K562 (cell line): ENCODE results near the gene OSBPL10. TPM values are rescaled to one million over a fixed set of nuclear protein-coding genes. Genes with fewer than 3 reads are reported as not detected.
A peak's percentile ranks its signal among the peaks of the same experiment; 100 is the strongest.

Experiments
- ATAC-seq: fragments of 200-7000 bp; cut with Tn5 transposase; 3 replicates; pipeline ENCODE4 v1.9.1; 2020; ENCODE audit warnings: moderate library complexity
- BruUV-seq: library from RNA; stranded (reverse); fragments of 400-500 nt; replicated peaks from 2 replicates; lab custom pipeline; 2021; lab: Mats Ljungman, UMichigan
- CTCF ChIA-PET: fragments of 300-600 bp; formaldehyde crosslinking; extraction: SDS; loops from one replicate; lab custom pipeline; 2021; ENCODE audit warnings: low intra/inter-chr PET ratio; lab: Yijun Ruan, JAX
- POLR2A ChIA-PET: fragments of 300-600, 350-650 bp; sonication (Branson Sonifier 250); formaldehyde crosslinking; extraction: SDS; loops from one replicate; lab custom pipeline; 2021; ENCODE audit warnings: antibody characterized with exemption, inconsistent platforms; lab: Yijun Ruan, JAX
- DNase-seq, 4 experiments: peaks; one replicate each; pipeline versions ENCODE4 v3.0.0 to v3.0.0-alpha.2; 2011 to 2018; ENCODE audit warnings: low spot score in 3 of 4, mixed read lengths in 3 of 4; ENCODE audit errors: extremely low read depth in 1 of 4
- FAIRE-seq: peaks from 2 replicates; lab custom pipeline; 2011; peaks lifted over from hg19 to GRCh38; lab: Jason Lieb, UNC
- H2AFZ ChIP-seq: 2 replicates; pipeline ENCODE4 v1.6.0; 2011; ENCODE audit warnings: low read depth, low read length, control low read depth, inconsistent platforms
- H3K27ac ChIP-seq: fragments of 200-600 bp; 3 replicates; pipeline ENCODE4 v1.8.0; 2011; ENCODE audit warnings: low read depth, mild to moderate bottlenecking, control low read depth, inconsistent platforms, low read length, moderate library complexity, mixed read lengths; ENCODE audit errors: extremely low read depth
- H3K27me3 ChIP-seq, 2 experiments: fragments of 300-600 bp in 1 of 2; 2 replicates in 1 of 2; 3 replicates in 1 of 2; pipeline versions ENCODE4 v1.6.0 to v1.8.0; 2011; ENCODE audit warnings: inconsistent platforms in 2 of 2, low read length in 2 of 2, mild to moderate bottlenecking in 1 of 2, mixed read lengths in 1 of 2, moderate library complexity in 1 of 2; ENCODE audit not compliant: control insufficient read depth in 2 of 2, insufficient read depth in 2 of 2
- H3K36me3 ChIP-seq: fragments of 300-600 bp; 3 replicates; pipeline ENCODE4 v1.8.0; 2011; ENCODE audit warnings: mild to moderate bottlenecking, low read length, inconsistent platforms; ENCODE audit not compliant: control insufficient read depth, insufficient read depth
- H3K4me1 ChIP-seq, 2 experiments: fragments of 200-600 bp in 1 of 2; replicated peaks in 1 of 2; 2 replicates in 1 of 2; 3 replicates in 1 of 2; pipeline versions ENCODE4 v1.5.1 to v1.8.0; 2011; ENCODE audit warnings: inconsistent platforms in 2 of 2, low read length in 2 of 2, mild to moderate bottlenecking in 1 of 2, mixed read lengths in 1 of 2, moderate library complexity in 1 of 2; ENCODE audit not compliant: control insufficient read depth in 2 of 2, insufficient read depth in 2 of 2
- H3K4me2 ChIP-seq: 2 replicates; pipeline ENCODE4 v1.6.1; 2011; ENCODE audit warnings: low read length, control low read depth, inconsistent platforms, mixed read lengths; ENCODE audit not compliant: insufficient read depth
- H3K4me3 ChIP-seq: fragments of 200-600 bp; sonication (generic), shearing (Covaris generic); 2 replicates; pipeline ENCODE4 v1.5.1; 2016; ENCODE audit warnings: control low read depth, inconsistent platforms
- H3K79me2 ChIP-seq: fragments of 200-600 bp; 3 replicates; pipeline ENCODE4 v1.8.0; 2011; ENCODE audit warnings: low read length, inconsistent platforms; ENCODE audit not compliant: control insufficient read depth, insufficient read depth
- H3K9ac ChIP-seq, 2 experiments: 2 replicates each; pipeline versions ENCODE4 v1.6.0 to v1.6.1; 2011; ENCODE audit warnings: low read depth in 2 of 2, low read length in 2 of 2, control low read depth in 1 of 2, inconsistent platforms in 1 of 2, mild to moderate bottlenecking in 1 of 2, mixed read lengths in 1 of 2; ENCODE audit not compliant: insufficient read depth in 1 of 2
- H3K9me1 ChIP-seq: one replicate; pipeline ENCODE4 v1.6.0; 2011; ENCODE audit warnings: inconsistent platforms, mild to moderate bottlenecking, low read length, moderate library complexity; ENCODE audit not compliant: control insufficient read depth, insufficient read depth
- H3K9me3 ChIP-seq: replicated peaks from 2 replicates; pipeline ENCODE4 v1.5.1; 2011; ENCODE audit warnings: low read depth, low read length, inconsistent platforms; ENCODE audit not compliant: control insufficient read depth, insufficient read depth
- H4K20me1 ChIP-seq: replicated peaks from 2 replicates; pipeline ENCODE4 v1.6.1; 2011; ENCODE audit warnings: low read length, inconsistent platforms, mixed read lengths; ENCODE audit not compliant: control insufficient read depth, insufficient read depth
- HDAC6 ChIP-seq: IDR thresholded peaks from 2 replicates; pipeline ENCODE4 v1.6.1; 2012; ENCODE audit warnings: low read depth, mild to moderate bottlenecking, control low read depth, inconsistent platforms, low read length, moderate library complexity
- MYNN ChIP-seq, 2 experiments: sonication (generic); formaldehyde crosslinking in 1 of 2; IDR thresholded peaks; 2 replicates each; pipeline versions ENCODE4 v1.5.0 to v1.6.1; 2016 to 2020; ENCODE audit warnings: antibody characterized with exemption in 1 of 2, missing genetic modification reagents in 1 of 2
- RBM39 ChIP-seq: fragments of 200-400 bp; formaldehyde crosslinking; optimal IDR thresholded peaks from 2 replicates; pipeline ENCODE3; 2018; ENCODE audit warnings: low read depth, low read length
- RFX7 ChIP-seq: fragments of 250-450 bp; sonication (Bioruptor Pico); IDR thresholded peaks from 2 replicates; pipeline ENCODE4 v1.5.1; 2021; ENCODE audit warnings: mild to moderate bottlenecking
- XRCC5 ChIP-seq: fragments of 200-400 bp; formaldehyde crosslinking; IDR thresholded peaks from 2 replicates; pipeline ENCODE4 v1.6.1; 2017; ENCODE audit warnings: low read depth, mild to moderate bottlenecking, low read length
- ZNF347 ChIP-seq: fragments of 450-650 bp; formaldehyde crosslinking; IDR thresholded peaks from 2 replicates; pipeline ENCODE4 v1.4.0; 2020; ENCODE audit warnings: low read depth, mild to moderate bottlenecking, moderate library complexity
- WGBS: fragments of 100-300 bp; shearing (Covaris generic); methylation state at CpG from one replicate; pipeline ENCODE4 v1.1.6; 2016; ENCODE audit warnings: low coverage, mixed read lengths; ENCODE audit not compliant: insufficient coverage; ENCODE audit errors: missing lambda C conversion rate; 5-methylcytosine and 5-hydroxymethylcytosine counted together
- in situ Hi-C: fragments of 300-500 bp; cut with MboI; formaldehyde crosslinking; loops from 4 replicates; pipeline ENCODE4 v1.15.0; 2018; ENCODE audit warnings: inconsistent platforms, mixed read lengths
- intact Hi-C: fragments of 100-400 bp; cut with micrococcal nuclease; formaldehyde crosslinking; loops from 2 replicates; pipeline ENCODE4 v1.14.2; 2022
- polyA plus RNA-seq, 8 experiments: library from polyadenylated mRNA; depleted of rRNA in 4 of 8; stranded (reverse) in 5 of 8; unstranded in 3 of 8; fragments of >200 nt; fragmentation: Nextera tagmentation in 2 of 8; fragmentation: Illumina TruSeq in 1 of 8; extraction: Ambion mirVana in 2 of 8; extraction: Trizol in 1 of 8; gene quantifications; 2 replicates each; pipeline versions ENCODE4 v1.2.1 to v1.2.3, GENCODE V29; 2011 to 2014; ENCODE audit warnings: inconsistent platforms in 1 of 8, missing spikeins in 1 of 8
- total RNA-seq, 7 experiments: library from RNA; depleted of rRNA in 6 of 7; stranded (reverse); fragments of >200 nt in 6 of 7; fragmentation: Illumina TruSeq in 2 of 7; extraction: Trizol in 2 of 7; gene quantifications; 2 replicates each; pipeline versions ENCODE4 v1.2.1 to v1.2.3, GENCODE V29; 2011 to 2021; ENCODE audit warnings: low replicate concordance in 1 of 7
- TF ChIP-seq, protein P1 (sequence below), 2 experiments: IDR thresholded peaks in 1 of 2; conservative IDR thresholded peaks in 1 of 2; 2 replicates each; pipeline ENCODE4 v1.6.1; 2016; ENCODE audit warnings: low read depth in 2 of 2, mild to moderate bottlenecking in 1 of 2, missing compliant biosample characterization in 1 of 2, missing genetic modification characterization in 1 of 2, moderate library complexity in 1 of 2
- TF ChIP-seq, protein P2 (sequence below): fragments of 250-450 bp; sonication (Bioruptor Pico); IDR thresholded peaks from 2 replicates; pipeline ENCODE4 v1.8.0; 2021; ENCODE audit warnings: mild to moderate bottlenecking, moderate library complexity

Gene OSBPL10
- total and polyA plus RNA-seq, 9 of the 15 experiments (the other 6 are each of a cell fraction or from before 2014, with no cell fraction given): 0.03 to 0.19 (median 0.14) TPM; not detected in 2

- ChIA-PET CTCF (no interaction called here), POLR2A (interaction anchor here (1.1 to 1.5 kb wide), 2 partner anchors 10 to 18 kb away, joined by 4 to 7 read pairs; no protein-coding TSS in a partner anchor)
- Histone ChIP-seq H2AFZ (no peak overlapping the region), H3K9me3 (no peaks in the 10 kb centered on the region), H3K4me2 (no peak overlapping the region), H3K4me3 (no peak overlapping the region), H3K9me1 (no peaks in the 10 kb centered on the region), H3K27ac (no peak overlapping the region), H3K9ac (no peak overlapping the region), H4K20me1 (no peaks in the 10 kb centered on the region), H3K27me3 (peaks cover 8 to 10% of the 10 kb centered on the region in 2 experiments; a peak in 4 of 5 replicates), H3K36me3 (no peaks in the 10 kb centered on the region), H3K4me1 (no peaks in the 10 kb centered on the region), H3K79me2 (no peaks in the 10 kb centered on the region)
- WGBS: 0% methylated on average over 5 of the region's 5 CpGs
- BruUV-seq: no TSS peak
- no peak for ATAC-seq
- no peak for DNase-seq
- in situ Hi-C loops: no loop called here
- FAIRE-seq: peak; percentile 57
- intact Hi-C loops: no loop called here
- TF ChIP-seq HDAC6: no peak
- TF ChIP-seq, protein P1, sequence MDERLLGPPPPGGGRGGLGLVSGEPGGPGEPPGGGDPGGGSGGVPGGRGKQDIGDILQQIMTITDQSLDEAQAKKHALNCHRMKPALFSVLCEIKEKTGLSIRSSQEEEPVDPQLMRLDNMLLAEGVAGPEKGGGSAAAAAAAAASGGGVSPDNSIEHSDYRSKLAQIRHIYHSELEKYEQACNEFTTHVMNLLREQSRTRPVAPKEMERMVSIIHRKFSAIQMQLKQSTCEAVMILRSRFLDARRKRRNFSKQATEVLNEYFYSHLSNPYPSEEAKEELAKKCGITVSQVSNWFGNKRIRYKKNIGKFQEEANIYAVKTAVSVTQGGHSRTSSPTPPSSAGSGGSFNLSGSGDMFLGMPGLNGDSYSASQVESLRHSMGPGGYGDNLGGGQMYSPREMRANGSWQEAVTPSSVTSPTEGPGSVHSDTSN (CRISPR knock-in tag; IDR thresholded peaks at IDR 0.05; ENCODE audit: low read depth): no peak
- TF ChIP-seq, protein P1 (tag; conservative IDR thresholded peaks at IDR 0.05; ENCODE audit: low read depth): no peak
- no peak for TF ChIP-seq RBM39
- no peak for TF ChIP-seq ZNF347 (CRISPR knock-in tag)
- no peak for TF ChIP-seq RFX7 (CRISPR knock-in tag)
- no peak for TF ChIP-seq MYNN (IDR thresholded peaks at IDR 0.05)
- TF ChIP-seq MYNN (CRISPR knock-in tag; IDR thresholded peaks at IDR 0.05): no peak
- TF ChIP-seq XRCC5: no peak
- TF ChIP-seq, protein P2, sequence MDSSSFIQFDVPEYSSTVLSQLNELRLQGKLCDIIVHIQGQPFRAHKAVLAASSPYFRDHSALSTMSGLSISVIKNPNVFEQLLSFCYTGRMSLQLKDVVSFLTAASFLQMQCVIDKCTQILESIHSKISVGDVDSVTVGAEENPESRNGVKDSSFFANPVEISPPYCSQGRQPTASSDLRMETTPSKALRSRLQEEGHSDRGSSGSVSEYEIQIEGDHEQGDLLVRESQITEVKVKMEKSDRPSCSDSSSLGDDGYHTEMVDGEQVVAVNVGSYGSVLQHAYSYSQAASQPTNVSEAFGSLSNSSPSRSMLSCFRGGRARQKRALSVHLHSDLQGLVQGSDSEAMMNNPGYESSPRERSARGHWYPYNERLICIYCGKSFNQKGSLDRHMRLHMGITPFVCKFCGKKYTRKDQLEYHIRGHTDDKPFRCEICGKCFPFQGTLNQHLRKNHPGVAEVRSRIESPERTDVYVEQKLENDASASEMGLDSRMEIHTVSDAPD (CRISPR knock-in tag): no peak
Measured at GRCh38 chr3:31748281-31748932, 232.7 kb downstream of the OSBPL10 start.
